GM10248 (cell line): Measurements from ENCODE around the gene UGT1A4.

Experiments
- CTCF ChIA-PET: fragments of 300-600 bp; sonication (Branson Sonifier 250); formaldehyde crosslinking; extraction: SDS; loops from one replicate; lab custom pipeline; 2021; ENCODE audit warnings: antibody characterized with exemption; lab: Yijun Ruan, JAX
- POLR2A ChIA-PET: fragments of 350-650 bp; sonication (Branson Sonifier 250); formaldehyde crosslinking; extraction: SDS; loops from one replicate; lab custom pipeline; 2020; ENCODE audit warnings: antibody characterized with exemption; lab: Yijun Ruan, JAX
- DNase-seq: peaks from one replicate; pipeline ENCODE4 v3.0.0; 2012; ENCODE audit errors: extremely low spot score
- CTCF ChIP-seq: IDR thresholded peaks from 2 replicates; pipeline ENCODE4 v1.5.1; 2012; ENCODE audit warnings: mild to moderate bottlenecking, low read depth; ENCODE audit errors: extremely low read depth, missing control alignments, control extremely low read depth

UGT1A4 gene

GRCh38 chr2:233779722-233780121 is 61.2 kb downstream of the UGT1A4 start:
- ChIA-PET CTCF (interaction anchor here (1.0 to 1.3 kb wide), 2 partner anchors 14 to 16 kb away, joined by 3 to 4 read pairs; no protein-coding TSS in a partner anchor), POLR2A (no interaction called here)
- DNase-seq = no peak
- TF ChIP-seq CTCF = no peak

- no peak for TF ChIP-seq CTCF
- no peak for DNase-seq
- POLR2A ChIA-PET = no interaction called here
- CTCF ChIA-PET = interaction anchor here (1.3 kb wide), 1 partner anchor 14 kb away, joined by 4 read pairs; no protein-coding TSS in a partner anchor
Measured at GRCh38 chr2:233780771-233781170, 62.2 kb downstream of the UGT1A4 start.

- TF ChIP-seq CTCF = no peak
- CTCF ChIA-PET = interaction anchor here (1.2 kb wide), 1 partner anchor 30 kb away, joined by 3 read pairs; no protein-coding TSS in a partner anchor
- DNase-seq = no peak
- POLR2A ChIA-PET = no interaction called here
Measured at GRCh38 chr2:233789554-233789953, 71.0 kb downstream of the UGT1A4 start.

GRCh38 chr2:233791151-233791882 is 72.8 kb downstream of the UGT1A4 start:
- ChIA-PET CTCF (no interaction called here), POLR2A (no interaction called here)
- DNase-seq = no peak
- TF ChIP-seq CTCF = no peak

GRCh38 chr2:233791883-233792329 is 73.4 kb downstream of the UGT1A4 start:
- no peak for TF ChIP-seq CTCF
- DNase-seq = no peak
- CTCF ChIA-PET = no interaction called here

GRCh38 chr2:233792720-233793119 is 74.2 kb downstream of the UGT1A4 start:
- no peak for TF ChIP-seq CTCF
- DNase-seq = no peak
- CTCF ChIA-PET = no interaction called here
- POLR2A ChIA-PET = no interaction called here

More at GRCh38 chr2:233791883-233792329, 73.4 kb downstream of the UGT1A4 start:
- POLR2A ChIA-PET = no interaction called here
